ENCODE measurements around the gene CHMP2A. TPM values are rescaled to one million over a fixed set of nuclear protein-coding genes. Genes with fewer than 3 reads are reported as not detected.

CHMP2A gene
- total RNA-seq, 2 donors from 2014 or later: 109 to 121 TPM

DNA sequence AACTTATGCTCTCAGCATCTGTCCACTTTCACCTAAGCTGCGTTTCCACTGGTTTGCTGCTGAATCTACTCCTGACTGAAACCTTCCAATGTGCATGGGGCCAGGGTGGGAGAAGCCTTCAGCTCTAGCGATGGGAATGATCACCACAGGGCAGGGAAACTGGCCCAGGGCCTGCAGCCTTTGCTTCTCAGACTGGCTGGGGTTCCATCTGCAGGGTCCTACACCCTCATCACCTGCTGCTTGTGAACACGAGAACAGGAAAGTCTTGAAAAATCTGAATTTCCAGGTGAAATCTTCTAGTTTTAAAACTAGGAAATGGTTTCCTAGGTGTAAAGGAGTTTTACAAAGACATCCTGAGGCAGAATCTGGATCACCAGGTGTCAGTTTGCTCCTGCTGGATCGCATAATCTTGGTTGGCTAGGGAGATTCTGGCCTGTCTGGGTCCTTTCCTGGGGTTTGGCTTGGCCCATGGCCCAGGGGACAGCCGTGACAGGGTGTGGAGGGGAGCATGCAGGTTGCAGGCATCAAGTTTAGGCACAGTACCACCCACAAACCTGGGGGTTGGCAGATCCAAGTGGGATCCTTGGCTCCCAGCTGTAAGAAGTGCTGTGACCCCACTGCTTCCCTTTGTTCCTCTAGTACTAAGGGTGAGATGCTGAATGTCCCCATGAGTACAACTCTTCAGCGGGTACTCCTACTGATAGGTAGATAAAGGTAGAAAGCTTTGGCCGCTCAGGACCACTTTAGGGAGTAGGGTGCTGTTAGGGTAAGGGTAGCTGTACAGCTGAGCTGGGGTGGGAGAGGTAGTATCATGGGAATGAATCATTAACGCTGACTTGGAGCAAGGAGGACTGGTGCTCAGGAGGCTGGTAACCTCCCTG is 5.3 kb upstream of the CHMP2A start:
- DNase-seq (ENCODE audit: low spot score): no peak
- Histone ChIP-seq H3K4me1 (peaks cover 2 to 65% of the 10 kb centered on the region in 2 donors), H3K27ac (peak overlapping the region; percentile 100), H3K27me3 (no peaks in the 10 kb centered on the region), H3K4me3 (peak overlapping the region; percentile 89 to 99), H3K36me3 (peaks cover 14% of the 10 kb centered on the region), H3K9me3 (no peaks in the 10 kb centered on the region)
- TF ChIP-seq, protein P1, sequence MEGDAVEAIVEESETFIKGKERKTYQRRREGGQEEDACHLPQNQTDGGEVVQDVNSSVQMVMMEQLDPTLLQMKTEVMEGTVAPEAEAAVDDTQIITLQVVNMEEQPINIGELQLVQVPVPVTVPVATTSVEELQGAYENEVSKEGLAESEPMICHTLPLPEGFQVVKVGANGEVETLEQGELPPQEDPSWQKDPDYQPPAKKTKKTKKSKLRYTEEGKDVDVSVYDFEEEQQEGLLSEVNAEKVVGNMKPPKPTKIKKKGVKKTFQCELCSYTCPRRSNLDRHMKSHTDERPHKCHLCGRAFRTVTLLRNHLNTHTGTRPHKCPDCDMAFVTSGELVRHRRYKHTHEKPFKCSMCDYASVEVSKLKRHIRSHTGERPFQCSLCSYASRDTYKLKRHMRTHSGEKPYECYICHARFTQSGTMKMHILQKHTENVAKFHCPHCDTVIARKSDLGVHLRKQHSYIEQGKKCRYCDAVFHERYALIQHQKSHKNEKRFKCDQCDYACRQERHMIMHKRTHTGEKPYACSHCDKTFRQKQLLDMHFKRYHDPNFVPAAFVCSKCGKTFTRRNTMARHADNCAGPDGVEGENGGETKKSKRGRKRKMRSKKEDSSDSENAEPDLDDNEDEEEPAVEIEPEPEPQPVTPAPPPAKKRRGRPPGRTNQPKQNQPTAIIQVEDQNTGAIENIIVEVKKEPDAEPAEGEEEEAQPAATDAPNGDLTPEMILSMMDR (IDR thresholded peaks at IDR 0.05): no peak

DNA sequence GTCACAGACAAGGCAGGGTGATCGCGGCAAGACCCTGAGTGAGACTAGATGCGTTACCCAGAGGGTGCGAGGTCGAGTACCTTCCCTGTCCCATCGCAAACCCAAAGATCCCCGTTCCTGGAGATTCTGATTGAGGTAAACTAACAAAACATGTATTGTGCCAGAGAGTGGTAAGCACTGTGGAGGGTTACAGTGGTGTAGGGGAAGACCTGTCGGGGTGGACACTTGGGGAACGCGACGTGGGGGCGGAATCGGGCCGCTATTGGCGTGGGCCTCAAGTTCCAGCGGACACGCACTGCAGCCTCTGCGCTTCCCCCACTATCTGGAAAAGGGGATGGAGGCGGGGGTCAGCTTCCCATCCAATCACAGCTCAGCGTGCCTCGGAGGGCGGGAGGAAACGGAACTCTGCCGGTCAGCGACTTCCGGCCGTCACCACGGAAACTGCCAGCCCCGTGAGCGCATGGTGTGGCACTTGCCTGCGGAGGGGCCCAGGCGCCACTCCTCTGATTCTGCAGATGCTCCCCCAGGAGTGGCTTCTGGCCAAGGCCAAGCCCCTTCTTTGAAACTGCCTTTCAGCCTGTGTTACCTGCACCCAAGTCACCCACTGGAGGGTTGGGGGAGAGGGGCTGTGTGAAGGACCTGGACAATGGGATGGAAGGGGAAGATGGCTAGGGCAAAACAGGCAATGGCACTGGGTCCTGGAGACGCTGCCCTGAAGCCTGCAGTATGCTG is 4.5 kb upstream of the CHMP2A start:
- Histone ChIP-seq H3K27me3 (no peaks in the 10 kb centered on the region), H3K27ac (peak overlapping the region; percentile 100), H3K4me1 (peaks cover 2 to 69% of the 10 kb centered on the region in 2 donors), H3K36me3 (peaks cover 14% of the 10 kb centered on the region), H3K9me3 (no peaks in the 10 kb centered on the region), H3K4me3 (peak overlapping the region; percentile 89 to 99)
- peak; percentile 96 for DNase-seq (ENCODE audit: low spot score)
- TF ChIP-seq, protein P1 (IDR thresholded peaks at IDR 0.05): no peak

DNA sequence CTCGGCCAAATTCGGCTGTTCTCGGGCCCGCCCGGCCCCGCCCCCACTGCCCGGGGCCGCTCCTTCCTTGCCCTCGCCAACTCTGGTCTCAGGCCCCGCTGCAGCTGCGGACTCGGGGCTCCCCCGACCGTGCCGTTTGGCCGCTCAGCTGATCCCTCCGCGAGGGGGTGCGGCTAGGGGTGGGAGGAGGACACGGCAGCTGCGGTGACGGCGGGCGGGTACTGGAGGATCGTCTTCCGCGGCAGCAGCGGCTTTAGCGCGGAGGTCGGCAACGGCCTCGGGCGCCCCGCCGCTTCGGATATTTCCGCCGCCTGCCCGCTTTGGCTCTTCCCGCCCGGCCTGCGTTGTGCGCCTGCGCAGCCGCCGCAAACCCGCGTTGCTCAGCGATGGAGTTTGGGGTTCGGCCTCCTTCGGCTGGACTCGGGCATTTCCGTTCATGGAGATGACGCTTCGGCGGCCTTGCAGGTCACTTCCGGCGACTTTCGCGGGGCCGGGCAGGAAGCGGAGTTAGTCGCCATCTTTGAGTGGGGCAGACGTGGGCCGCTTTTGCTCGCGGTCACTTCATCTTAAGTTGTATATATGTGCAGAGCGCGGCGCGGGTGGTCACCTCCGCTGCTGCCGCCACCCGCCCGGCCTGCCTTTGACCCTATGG is 3.8 kb upstream of the CHMP2A start:
- TF ChIP-seq, protein P1 (IDR thresholded peaks at IDR 0.05): no peak
- no peaks in the 10 kb centered on the region for H3K27me3 ChIP-seq
- no peaks in the 10 kb centered on the region for H3K9me3 ChIP-seq
- peaks cover 2 to 74% of the 10 kb centered on the region in 2 donors for H3K4me1 ChIP-seq
- H3K36me3 ChIP-seq: peaks cover 14% of the 10 kb centered on the region
- H3K4me3 ChIP-seq: peak overlapping the region; percentile 89 to 99
- peak; percentile 99 for DNase-seq (ENCODE audit: low spot score)
- H3K27ac ChIP-seq: peak overlapping the region; percentile 100

DNA sequence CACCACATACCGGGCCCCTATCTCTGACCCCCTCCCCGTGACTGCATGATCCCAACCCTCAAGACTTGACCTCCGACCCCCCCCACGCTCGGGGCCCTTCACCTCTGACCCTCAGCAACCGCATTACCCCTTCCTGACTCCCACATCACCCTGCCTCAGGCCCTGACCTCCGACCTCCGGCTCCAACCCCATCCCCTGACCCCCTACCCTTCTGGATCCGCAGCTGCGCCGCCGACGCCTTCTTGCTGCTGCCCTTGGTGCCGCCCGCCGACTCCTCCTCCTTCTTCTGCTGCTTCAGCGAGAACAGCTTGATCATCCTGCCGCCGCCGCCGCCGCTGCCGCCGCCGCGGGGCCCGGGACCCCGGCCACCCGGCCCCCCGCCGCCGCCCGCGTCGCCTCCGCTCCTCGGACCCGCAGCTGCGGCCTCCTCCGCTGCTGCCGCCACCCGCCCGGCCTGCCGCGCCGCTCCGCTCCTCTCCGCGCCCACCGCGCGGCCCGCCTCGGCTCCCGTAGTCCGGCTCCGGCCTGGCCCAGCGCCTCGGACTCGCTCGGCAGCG is 3.2 kb upstream of the CHMP2A start, which contains the start of gene UBE2M:
TSS of gene UBE2M (minus strand) at position 546 of the 557 bp plus-strand sequence. CDS start at position 316, 230 bp downstream.
- Histone ChIP-seq H3K4me3 (peak within 1 kb of the TSS; percentile 89 to 99), H3K36me3 (peaks cover 14% of the 10 kb centered on the region), H3K27me3 (no peaks in the 10 kb centered on the region), H3K9me3 (no peaks in the 10 kb centered on the region), H3K4me1 (peaks cover 2 to 73% of the 10 kb centered on the region in 2 donors), H3K27ac (peak within 1 kb of the TSS; percentile 100)
- TF ChIP-seq, protein P1 (IDR thresholded peaks at IDR 0.05): no peak
- DNase-seq (ENCODE audit: low spot score): peak; percentile 68

Data from right atrium auricular region (tissue), 2 donors.